Measurements from ENCODE around the gene BRIP1. TPM values are rescaled to one million over a fixed set of nuclear protein-coding genes. Genes with fewer than 3 reads are reported as not detected.
"Not testable (repeated sequence)": the region's sequence is repeated elsewhere in the genome, so short reads cannot be mapped to it uniquely, and the experiment has no call there.

The BRIP1 gene
- total RNA-seq, 8 experiments from 2014 or later = 0.50 to 11.9 (median 1.0) TPM

GRCh38 chr17:61783556-61784304, 79.6 kb downstream of the BRIP1 start:
- Histone ChIP-seq H3K4me1 (replicated peaks in 1 of 2) (no peaks in the 10 kb centered on the region), H3K27ac (no peak overlapping the region), H3K4me3 (no peak overlapping the region)
- no peak for ATAC-seq (replicated peaks in 6 of 8)
- in situ Hi-C loops (cut with MboI; ENCODE audit: low pct_unique_long_range_greater_than_20kb in 2 of 9, low sequenced_read_pairs in 9 of 9, unreplicated experiment in 9 of 9) = no loop called here

DNA sequence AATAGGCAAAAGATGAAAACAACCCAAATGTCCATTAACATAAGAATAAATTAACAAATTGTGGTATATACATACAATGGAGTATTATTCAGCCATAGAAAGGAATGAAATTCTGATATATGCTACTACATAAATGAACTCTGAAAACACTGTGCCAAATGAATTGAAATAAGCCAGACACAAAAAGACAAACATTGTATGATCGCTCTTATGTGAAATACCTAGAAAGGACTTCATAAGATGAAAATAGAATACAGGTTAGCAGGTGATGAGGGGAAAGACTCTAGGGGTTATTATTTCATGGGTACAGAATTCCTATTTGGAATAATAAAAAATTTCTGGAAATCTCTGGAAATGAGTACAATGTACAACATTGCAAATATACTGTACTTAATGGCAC, 80.2 kb downstream of the BRIP1 start:
- no peaks in the 10 kb centered on the region for H3K4me1 ChIP-seq (replicated peaks in 1 of 2)
- in situ Hi-C loops (cut with MboI; ENCODE audit: low pct_unique_long_range_greater_than_20kb in 2 of 9, low sequenced_read_pairs in 9 of 9, unreplicated experiment in 9 of 9) = no loop called here
- ATAC-seq (replicated peaks in 6 of 8) = no peak
- H3K4me3 ChIP-seq = no peak overlapping the region
- WGBS, 10 experiments = 60 to 100% (median 100%) methylated on average over 1 of the region's 1 CpG; no CpG with 5 or more reads in 1 of the 10 experiments
- no peak overlapping the region for H3K27ac ChIP-seq

DNA sequence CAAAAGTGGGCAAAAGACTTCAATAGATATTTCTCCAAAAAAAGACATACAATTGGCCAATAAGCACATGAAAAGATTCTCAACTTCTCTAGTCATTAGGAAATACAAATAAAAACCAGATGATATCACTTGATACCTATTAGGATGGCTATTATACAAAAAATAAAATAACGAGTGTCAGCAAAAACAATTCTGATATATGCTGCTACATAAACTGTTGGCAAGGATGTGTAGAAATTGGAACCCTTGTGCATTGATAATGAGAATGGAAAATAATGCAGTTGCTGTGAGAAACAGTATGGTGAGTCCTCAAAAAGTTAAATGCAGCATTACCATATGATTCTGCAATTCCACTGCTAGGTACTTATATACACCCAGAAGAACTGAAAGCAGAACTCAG, 80.6 kb downstream of the BRIP1 start:
- 25 to 100% (median 100%) methylated on average over 1 of the region's 1 CpG; no CpG with 5 or more reads in 1 of the 10 experiments for WGBS, 10 experiments
- Histone ChIP-seq H3K4me1 (replicated peaks in 1 of 2) (no peaks in the 10 kb centered on the region), H3K27ac (no peak overlapping the region), H3K4me3 (no peak overlapping the region)
- ATAC-seq (replicated peaks in 6 of 8) = no peak
- in situ Hi-C loops (cut with MboI; ENCODE audit: low pct_unique_long_range_greater_than_20kb in 2 of 9, low sequenced_read_pairs in 9 of 9, unreplicated experiment in 9 of 9) = no loop called here

- Histone ChIP-seq H3K4me3 (no peak overlapping the region), H3K27ac (no peak overlapping the region), H3K4me1 (replicated peaks in 1 of 2) (no peaks in the 10 kb centered on the region)
- in situ Hi-C loops (cut with MboI; ENCODE audit: low pct_unique_long_range_greater_than_20kb in 2 of 9, low sequenced_read_pairs in 9 of 9, unreplicated experiment in 9 of 9) = no loop called here
- 92 to 100% (median 96%) methylated on average over 1 to 2 of the region's 2 CpGs for WGBS, 10 experiments
- ATAC-seq (replicated peaks in 6 of 8) = no peak
Measured at GRCh38 chr17:61775364-61775763, 88.0 kb downstream of the BRIP1 start.

GRCh38 chr17:61774724-61775123, 88.6 kb downstream of the BRIP1 start:
- no peak for ATAC-seq (replicated peaks in 6 of 8)
- H3K4me3 ChIP-seq = no peak overlapping the region
- in situ Hi-C loops (cut with MboI; ENCODE audit: low pct_unique_long_range_greater_than_20kb in 2 of 9, low sequenced_read_pairs in 9 of 9, unreplicated experiment in 9 of 9) = no loop called here
- H3K27ac ChIP-seq = no peak overlapping the region
- 62 to 100% (median 93%) methylated on average over 1 to 2 of the region's 2 CpGs for WGBS, 10 experiments
- no peaks in the 10 kb centered on the region for H3K4me1 ChIP-seq (replicated peaks in 1 of 2)

DNA sequence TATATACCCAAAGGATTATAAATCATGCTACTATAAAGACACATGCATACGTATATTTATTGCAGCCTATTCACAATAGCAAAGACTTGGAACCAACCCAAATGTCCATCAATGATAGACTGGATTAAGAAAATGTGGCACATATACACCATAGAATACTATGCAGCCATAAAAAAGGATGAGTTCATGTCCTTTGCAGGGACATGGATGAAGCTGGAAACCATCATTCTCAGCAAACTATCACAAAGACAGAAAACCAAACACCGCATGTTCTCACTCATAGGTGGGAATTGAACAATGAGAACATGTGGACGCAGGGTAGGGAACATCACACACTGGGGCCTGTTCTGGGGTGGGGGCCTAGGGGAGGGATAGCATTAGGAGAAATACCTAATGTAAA, 89.2 kb downstream of the BRIP1 start:
- H3K27ac ChIP-seq; H3K4me1 ChIP-seq (replicated peaks in 1 of 2); in situ Hi-C loops (cut with MboI; ENCODE audit: low pct_unique_long_range_greater_than_20kb in 2 of 9, low sequenced_read_pairs in 9 of 9, unreplicated experiment in 9 of 9); H3K4me3 ChIP-seq; ATAC-seq (replicated peaks in 6 of 8): not testable (repeated sequence)
- WGBS, 10 experiments = 80 to 100% methylated on average over 1 of the region's 3 CpGs; no CpG with 5 or more reads in 8 of the 10 experiments

DNA sequence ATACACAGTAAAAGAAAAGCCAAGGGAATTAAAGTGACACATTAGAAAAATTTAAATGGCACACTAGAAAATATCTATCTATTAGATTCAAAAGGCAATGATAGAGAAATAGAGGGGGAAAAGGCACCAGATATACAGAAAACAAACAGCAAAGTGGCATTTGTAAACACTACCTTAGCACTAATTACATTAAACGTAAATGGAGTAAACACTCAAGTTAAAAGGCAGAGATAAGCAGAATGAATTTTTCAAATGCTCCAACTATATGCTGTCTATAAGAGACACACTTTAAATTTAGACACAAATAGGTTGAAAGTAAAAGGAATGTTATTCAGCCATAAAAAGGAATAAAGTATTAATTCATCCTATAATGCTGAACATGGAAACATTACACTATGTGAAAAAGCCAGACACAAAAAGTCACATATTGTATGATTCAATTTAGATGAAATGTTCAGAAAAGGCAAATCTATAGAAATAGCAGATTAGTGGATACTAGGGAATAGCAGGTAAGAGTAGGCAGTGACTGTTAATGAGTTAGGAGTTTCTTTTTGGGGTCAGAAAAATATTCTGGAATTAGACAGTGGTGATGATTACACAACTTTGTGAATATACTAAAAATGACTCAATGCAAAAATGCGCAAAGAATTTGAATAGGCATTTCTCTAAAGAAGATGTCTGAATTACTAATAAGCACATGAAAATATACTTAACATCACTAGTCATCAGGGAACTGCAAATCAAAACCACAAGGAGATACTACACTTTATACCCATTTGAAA, 92.4 kb downstream of the BRIP1 start:
- Histone ChIP-seq H3K4me3 (no peak overlapping the region), H3K4me1 (replicated peaks in 1 of 2) (no peaks in the 10 kb centered on the region), H3K27ac (no peak overlapping the region)
- in situ Hi-C loops (cut with MboI; ENCODE audit: low pct_unique_long_range_greater_than_20kb in 2 of 9, low sequenced_read_pairs in 9 of 9, unreplicated experiment in 9 of 9) = no loop called here
- WGBS, 10 experiments = 50 to 100% (median 94%) methylated on average over 1 to 2 of the region's 2 CpGs
- peak in 2 of 8 experiments; percentile 29 to 43 for ATAC-seq (replicated peaks in 6 of 8)

GRCh38 chr17:61770043-61770442, 93.3 kb downstream of the BRIP1 start:
- in situ Hi-C loops (cut with MboI; ENCODE audit: low pct_unique_long_range_greater_than_20kb in 2 of 9, low sequenced_read_pairs in 9 of 9, unreplicated experiment in 9 of 9) = no loop called here
- ATAC-seq (replicated peaks in 6 of 8) = no peak

GRCh38 chr17:61768405-61768804, 94.9 kb downstream of the BRIP1 start:
- Histone ChIP-seq H3K4me1 (replicated peaks in 1 of 2) (no peaks in the 10 kb centered on the region), H3K4me3 (no peak overlapping the region), H3K27ac (no peak overlapping the region)
- WGBS, 10 experiments = 68 to 100% (median 93%) methylated on average over 1 to 3 of the region's 3 CpGs; no CpG with 5 or more reads in 1 of the 10 experiments
- in situ Hi-C loops (cut with MboI; ENCODE audit: low pct_unique_long_range_greater_than_20kb in 2 of 9, low sequenced_read_pairs in 9 of 9, unreplicated experiment in 9 of 9) = no loop called here
- ATAC-seq (replicated peaks in 6 of 8) = no peak

More at GRCh38 chr17:61770043-61770442, 93.3 kb downstream of the BRIP1 start:
- Histone ChIP-seq H3K4me1 (replicated peaks in 1 of 2) (no peaks in the 10 kb centered on the region), H3K27ac (no peak overlapping the region), H3K4me3 (no peak overlapping the region)

DNA sequence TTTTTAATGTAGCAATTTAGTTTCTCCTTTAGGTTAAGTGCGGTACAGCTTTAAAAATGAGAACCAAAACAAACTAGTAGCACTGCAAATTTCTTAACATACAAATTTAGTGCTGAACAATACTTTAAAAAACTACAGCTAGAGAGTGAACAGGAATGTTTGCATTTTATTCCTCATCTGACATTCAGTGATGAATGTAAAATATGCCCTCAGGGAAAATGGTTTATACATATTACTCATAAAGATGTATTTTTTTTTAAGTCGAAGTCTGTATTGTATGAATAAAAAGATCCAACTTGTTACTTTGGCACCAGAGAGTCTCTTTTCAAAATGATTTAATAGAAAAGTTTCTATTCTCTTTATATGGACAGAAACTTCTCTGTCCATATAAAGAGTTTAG, 96.8 kb downstream of the BRIP1 start:
- 41 to 100% (median 94%) methylated on average over 1 to 2 of the region's 2 CpGs; no CpG with 5 or more reads in 1 of the 10 experiments for WGBS, 10 experiments
- in situ Hi-C loops (cut with MboI; ENCODE audit: low pct_unique_long_range_greater_than_20kb in 2 of 9, low sequenced_read_pairs in 9 of 9, unreplicated experiment in 9 of 9) = no loop called here
- Histone ChIP-seq H3K27ac (no peak overlapping the region), H3K4me3 (no peak overlapping the region), H3K4me1 (replicated peaks in 1 of 2) (no peaks in the 10 kb centered on the region)
- peak in 1 of 8 experiments; percentile 78 for ATAC-seq (replicated peaks in 6 of 8)

DNA sequence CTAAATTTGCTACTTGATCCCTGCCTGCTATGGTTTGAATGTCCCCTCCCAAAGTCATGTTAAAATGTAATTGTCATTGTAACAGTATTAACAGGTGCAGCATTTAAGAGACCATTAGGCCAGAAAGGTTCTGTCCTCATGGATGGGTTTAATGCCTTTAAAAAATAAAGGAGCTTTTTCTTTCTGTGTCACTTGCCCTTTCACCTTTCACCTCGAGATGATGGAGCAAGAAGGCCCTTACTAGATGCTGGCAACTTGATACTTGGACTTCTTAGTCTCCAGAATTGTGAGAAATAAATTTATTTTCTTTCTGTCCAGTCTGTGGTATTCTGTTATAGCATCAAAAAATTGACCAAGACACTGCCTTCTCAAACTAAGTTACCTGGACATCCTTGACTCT, 98.5 kb downstream of the BRIP1 start:
- in situ Hi-C loops (cut with MboI; ENCODE audit: low pct_unique_long_range_greater_than_20kb in 2 of 9, low sequenced_read_pairs in 9 of 9, unreplicated experiment in 9 of 9) = no loop called here
- no peak overlapping the region for H3K4me3 ChIP-seq
- H3K4me1 ChIP-seq (replicated peaks in 1 of 2) = no peaks in the 10 kb centered on the region
- ATAC-seq (replicated peaks in 6 of 8) = no peak
- H3K27ac ChIP-seq = no peak overlapping the region
- WGBS, 10 experiments = 60 to 100% (median 95%) methylated on average over 1 of the region's 1 CpG; no CpG with 5 or more reads in 2 of the 10 experiments

DNA sequence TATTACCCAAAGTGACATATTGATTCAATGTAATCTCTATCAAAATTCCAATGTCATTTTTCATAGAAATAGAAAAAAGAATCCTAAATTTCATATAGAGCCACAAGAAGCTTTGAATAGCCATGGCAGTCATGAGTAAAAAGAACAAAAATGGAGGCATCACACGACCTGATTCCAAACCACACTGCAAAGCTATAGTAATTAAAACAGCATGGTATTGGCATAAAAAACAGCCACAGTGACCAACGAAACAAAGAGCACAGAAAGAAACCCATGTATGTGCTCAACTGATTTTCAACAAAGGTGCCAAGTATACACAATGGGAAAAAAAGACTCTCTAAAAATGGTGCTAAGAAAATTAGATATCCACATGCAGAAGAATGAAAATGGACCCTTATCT, 101.5 kb downstream of the BRIP1 start:
- Histone ChIP-seq H3K4me3 (no peak overlapping the region), H3K27ac (no peak overlapping the region), H3K4me1 (replicated peaks in 1 of 2) (no peaks in the 10 kb centered on the region)
- WGBS, 10 experiments = 75 to 100% (median 94%) methylated on average over 1 to 2 of the region's 2 CpGs
- in situ Hi-C loops (cut with MboI; ENCODE audit: low pct_unique_long_range_greater_than_20kb in 2 of 9, low sequenced_read_pairs in 9 of 9, unreplicated experiment in 9 of 9) = no loop called here
- no peak for ATAC-seq (replicated peaks in 6 of 8)

DNA sequence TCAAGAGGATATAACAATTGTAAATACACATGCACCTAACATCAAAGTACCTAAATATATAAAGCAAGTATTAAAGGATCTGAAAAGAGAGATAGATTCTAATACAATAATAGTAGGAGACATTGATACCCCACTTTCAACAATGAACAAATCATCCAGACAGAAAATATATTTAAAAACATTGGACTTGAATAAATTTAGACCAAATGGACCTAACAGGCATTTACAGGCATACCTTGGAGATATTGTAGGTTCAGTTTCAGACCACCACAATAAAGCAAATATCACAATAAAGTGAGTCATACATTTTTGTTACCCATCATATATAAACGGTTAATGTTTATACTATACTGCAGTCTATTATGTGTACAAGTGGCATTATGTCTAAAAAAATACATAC, 104.0 kb downstream of the BRIP1 start:
- no peak for ATAC-seq (replicated peaks in 6 of 8)
- in situ Hi-C loops (cut with MboI; ENCODE audit: low pct_unique_long_range_greater_than_20kb in 2 of 9, low sequenced_read_pairs in 9 of 9, unreplicated experiment in 9 of 9) = no loop called here
- WGBS, 10 experiments = 89 to 100% (median 100%) methylated on average over 1 of the region's 1 CpG; no CpG with 5 or more reads in 1 of the 10 experiments

More for the DNA sequence above, 104.0 kb downstream of the BRIP1 start:
- Histone ChIP-seq H3K4me1 (replicated peaks in 1 of 2) (no peaks in the 10 kb centered on the region), H3K4me3 (no peak overlapping the region), H3K27ac (no peak overlapping the region)

Data from motor neuron (in vitro differentiated cells).